Stimulated activated CD8-positive, alpha-beta memory T cell treated with anti-CD3 and anti-CD28 coated beads, Interleukin-15, amount 100 ng/mL, for 24 hours (primary cell): ENCODE data around the gene PEX10.
A peak's percentile ranks its signal among the peaks of the same experiment; 100 is the strongest.
"Not testable (repeated sequence)": the region's sequence is repeated elsewhere in the genome, so short reads cannot be mapped to it uniquely, and the experiment has no call there.

ENCODE experiments used
- DNase-seq: peaks from one replicate; pipeline ENCODE4 v3.0.0-alpha.2; 2020; ENCODE audit warnings: low read depth

PEX10 gene

DNA sequence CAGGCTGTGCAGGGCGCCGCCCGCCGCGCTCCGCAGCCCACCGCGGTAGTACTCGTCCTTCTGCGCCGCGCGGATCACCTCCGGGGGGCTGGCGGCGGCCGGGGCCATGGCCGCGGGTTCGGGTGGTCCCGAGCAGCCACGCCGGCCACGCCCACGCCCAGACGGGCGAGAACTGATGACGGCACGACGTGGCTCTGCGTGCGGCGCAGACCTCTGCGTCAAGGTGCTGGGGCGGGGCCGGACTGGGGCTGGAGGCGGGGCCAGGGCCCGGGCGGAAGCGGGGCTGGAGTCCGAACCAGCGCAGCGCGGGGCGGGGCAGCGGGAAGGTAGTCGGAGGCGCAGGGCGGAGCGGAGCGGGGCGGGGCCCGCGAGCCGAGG lies at the start of gene PEX10:
Gene PEX10 (minus strand): TSS at position 170 of the 378 bp plus-strand sequence. CDS start 62 bp downstream, at position 108.
- DNase-seq: peak; percentile 99

DNA sequence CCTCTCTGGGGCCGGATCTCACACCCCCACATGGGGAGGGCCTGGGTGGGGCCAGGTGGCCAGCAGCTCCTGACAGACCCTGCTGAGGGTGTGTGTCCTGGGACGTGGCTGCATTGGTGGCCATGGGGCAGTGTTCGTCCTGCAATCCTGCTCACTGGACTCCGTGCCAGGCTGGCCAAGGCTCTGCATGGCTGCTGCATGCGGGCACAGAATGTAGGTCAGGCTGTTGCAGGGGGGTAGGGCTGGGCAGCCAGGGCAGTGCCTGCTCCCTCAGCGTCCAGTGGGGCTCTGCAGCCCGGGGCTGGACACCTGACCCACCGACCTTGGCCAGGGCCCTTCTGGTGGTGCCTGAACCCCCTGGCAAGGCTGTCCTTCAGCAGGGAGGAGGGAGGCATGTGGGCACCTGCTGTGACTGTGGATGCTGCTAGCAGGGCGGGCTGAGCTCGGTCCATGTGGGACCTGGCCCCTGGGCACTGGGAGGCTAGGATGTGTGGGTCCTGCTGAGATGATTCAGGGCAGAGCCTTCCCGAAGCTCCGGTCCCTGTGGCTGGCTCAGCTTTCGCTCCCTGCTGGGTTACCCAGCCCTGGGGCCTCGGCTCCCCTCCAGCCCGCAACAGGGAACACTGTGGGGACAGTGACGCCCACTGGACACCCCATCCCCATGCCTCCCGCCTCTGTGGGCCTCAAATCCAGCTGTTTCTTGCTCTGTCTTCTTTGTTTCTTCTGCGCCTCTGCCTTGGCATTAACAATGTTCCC lies 48.8 kb upstream of the PEX10 start:
- DNase-seq: no peak

- no peak for DNase-seq
Measured at GRCh38 chr1:2460203-2460602, 47.8 kb upstream of the PEX10 start.

DNA sequence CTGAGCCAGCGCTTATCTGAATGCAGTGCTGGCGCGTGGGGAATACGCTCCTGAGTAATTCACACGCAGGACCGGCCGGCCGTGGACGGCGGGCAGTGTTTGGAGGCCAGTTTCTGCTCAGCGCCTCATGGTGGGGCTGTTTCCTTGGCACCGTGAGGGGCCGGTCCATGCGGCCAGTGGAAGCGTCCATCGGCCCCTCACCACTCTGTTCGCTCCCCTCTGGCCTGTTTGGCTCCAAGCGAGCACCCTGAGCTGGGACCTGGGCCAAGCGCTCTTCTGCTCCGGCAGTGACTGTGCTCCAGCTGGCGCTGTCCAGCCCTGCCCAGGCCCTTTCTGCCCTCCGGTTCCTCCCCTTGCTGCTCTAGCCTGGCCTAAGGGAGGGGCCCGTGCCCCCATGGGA lies 47.4 kb upstream of the PEX10 start:
- DNase-seq: no peak

DNA sequence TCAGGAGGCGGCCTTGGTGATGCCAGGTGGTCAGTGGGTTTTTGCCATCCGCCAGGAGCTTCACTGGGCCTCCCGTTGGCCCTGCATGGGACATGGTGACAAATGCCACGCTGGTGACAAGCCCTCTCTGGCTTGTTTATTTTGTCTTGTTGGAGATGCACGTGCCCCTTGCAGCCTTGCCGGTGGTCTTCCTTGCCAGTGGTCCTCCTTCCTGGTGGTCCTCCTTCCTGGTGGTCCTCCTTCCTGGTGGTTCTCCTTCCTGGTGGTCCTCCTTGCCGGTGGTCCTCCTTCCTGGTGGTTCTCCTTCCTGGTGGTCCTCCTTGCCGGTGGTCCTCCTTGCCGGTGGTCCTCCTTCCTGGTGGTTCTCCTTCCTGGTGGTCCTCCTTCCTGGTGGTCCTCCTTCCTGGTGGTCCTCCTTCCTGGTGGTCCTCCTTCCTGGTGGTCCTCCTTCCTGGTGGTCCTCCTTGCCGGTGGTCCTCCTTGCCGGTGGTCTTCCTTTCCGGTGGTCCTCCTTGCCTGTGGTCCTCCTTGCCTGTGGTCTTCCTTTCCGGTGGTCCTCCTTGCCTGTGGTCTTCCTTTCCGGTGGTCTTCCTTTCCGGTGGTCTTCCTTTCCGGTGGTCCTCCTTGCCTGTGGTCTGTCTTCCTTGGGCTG lies 46.9 kb upstream of the PEX10 start:
- not testable (repeated sequence) for DNase-seq

GRCh38 chr1:2458687-2459086 lies 46.3 kb upstream of the PEX10 start:
- no peak for DNase-seq

DNA sequence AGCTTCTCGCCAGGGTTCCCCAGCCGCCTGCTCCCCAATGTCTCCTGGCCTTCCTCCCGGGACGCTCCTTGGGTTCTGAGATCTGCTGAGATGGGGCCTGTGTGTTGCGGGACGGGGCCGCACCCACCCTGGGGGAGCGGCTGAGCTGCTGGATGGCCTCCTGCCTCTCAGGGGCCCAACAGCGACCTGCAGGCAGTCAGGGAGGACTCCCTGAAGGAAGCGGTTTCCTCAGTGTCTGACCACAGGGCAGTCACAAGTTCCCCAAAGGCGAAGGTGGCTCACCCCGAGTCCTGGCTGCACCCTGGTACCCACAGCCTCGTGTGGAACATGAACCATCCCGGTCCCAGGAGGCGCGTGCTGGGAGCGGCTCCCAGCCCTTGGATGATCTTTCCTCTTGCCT lies 45.1 kb upstream of the PEX10 start:
- DNase-seq: no peak

GRCh38 chr1:2455757-2456156 lies 43.4 kb upstream of the PEX10 start:
- no peak for DNase-seq

GRCh38 chr1:2454227-2454626 lies 41.9 kb upstream of the PEX10 start:
- DNase-seq: no peak

DNA sequence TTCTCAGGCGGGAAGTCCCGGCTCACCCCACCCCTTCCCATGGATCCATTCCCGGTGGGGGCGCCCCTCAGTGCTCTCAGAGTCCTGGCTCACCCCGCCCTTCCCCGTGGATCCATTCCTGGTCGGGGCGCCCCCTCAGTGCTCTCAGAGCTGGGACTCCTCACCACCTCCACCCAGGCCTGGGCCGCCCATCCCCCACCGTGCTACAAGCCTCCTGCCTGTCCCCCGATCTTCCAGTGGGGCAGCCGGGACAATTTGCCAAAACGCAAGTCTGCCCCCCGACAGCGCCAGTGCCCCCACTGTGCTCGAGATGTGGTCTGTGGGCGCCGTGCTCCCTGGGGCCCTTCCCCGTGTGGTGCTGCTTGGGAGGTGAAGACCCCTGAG lies 40.6 kb upstream of the PEX10 start:
- DNase-seq: no peak

- no peak for DNase-seq
Measured at GRCh38 chr1:2452201-2452931, 40.0 kb upstream of the PEX10 start.

GRCh38 chr1:2451741-2452140 lies 39.4 kb upstream of the PEX10 start:
- DNase-seq: no peak

- DNase-seq: no peak
Measured at GRCh38 chr1:2449636-2450454, 37.5 kb upstream of the PEX10 start.

DNA sequence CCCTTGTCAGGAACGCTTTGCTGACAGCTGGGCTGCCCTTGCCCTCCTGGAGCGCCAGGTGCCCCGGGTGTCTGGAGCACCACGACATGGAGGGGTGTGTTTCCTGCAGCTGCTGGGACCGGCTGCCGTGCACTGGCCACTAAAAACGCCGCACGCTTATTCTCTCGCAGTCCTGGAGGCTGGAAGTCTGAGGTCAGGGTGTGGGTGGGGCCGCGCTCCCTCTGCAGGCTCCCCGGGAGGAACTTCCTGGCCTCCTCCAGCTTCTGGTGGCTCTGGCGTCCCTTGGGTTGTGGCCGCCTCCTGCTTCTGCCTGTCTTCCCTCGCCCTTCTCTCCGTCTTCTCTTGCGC lies 35.7 kb upstream of the PEX10 start:
- no peak for DNase-seq

- DNase-seq: no peak
Measured at GRCh38 chr1:2447276-2448097, 35.1 kb upstream of the PEX10 start.

DNA sequence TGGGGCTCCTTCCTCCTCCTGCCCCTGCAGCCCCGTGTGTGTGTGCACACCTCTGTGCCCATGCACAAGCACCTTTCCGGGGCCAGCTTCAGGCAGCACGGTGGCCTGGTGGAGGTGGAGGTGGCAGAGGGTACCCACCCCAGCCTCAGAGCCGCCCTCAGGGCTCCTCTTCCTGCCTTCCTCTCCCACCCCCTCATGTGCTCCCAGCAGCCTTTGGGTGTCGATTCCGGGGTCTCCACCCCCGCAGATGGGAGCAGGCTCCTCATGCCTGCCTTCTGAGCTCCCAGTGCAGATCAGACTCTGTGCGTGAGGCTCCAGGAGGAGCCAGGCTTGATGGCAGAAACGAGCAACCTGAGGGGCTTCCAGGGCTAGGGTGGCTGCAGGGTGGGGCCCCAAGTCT lies 34.5 kb upstream of the PEX10 start:
- no peak for DNase-seq

DNA sequence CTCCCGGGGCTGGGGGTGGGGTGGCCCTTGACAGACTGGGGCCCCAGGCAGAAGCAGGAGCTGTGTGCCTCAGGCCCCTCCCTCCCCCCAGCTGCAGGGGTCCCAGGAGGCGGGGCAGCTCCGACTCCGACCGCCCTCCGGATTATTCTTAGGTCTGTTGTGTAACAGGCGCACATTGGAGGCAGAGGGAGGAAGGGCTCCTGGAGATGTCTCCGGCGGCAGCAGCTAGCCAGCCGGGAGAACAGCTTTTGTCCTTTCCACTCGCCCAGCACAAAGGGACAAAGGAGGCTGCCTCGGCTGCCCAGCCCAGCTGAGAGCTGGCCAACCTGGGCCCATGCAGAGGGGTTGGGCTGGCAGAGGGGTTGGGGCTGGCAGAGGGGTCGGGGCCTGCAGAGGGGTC lies 34.0 kb upstream of the PEX10 start:
- no peak for DNase-seq

DNA sequence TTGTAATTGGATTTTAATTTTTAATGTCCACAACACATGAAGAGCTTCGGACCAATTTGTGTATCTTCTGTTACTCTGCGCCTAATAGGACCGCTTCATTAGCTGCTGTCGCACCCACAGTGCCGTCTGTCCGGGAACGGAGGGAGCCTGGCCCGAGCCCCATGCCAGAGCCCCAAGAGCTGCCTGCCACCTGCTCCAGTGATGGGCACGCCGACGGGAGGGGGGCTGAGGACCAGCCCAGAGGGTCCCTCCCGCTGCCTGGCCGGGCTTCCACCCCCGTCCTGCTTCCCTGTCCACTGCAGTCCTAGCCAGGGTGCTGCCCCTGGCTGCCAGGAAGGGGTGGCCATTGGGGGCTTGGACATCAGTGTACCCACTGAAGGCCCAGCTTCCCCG lies 33.5 kb upstream of the PEX10 start:
- DNase-seq: no peak

DNA sequence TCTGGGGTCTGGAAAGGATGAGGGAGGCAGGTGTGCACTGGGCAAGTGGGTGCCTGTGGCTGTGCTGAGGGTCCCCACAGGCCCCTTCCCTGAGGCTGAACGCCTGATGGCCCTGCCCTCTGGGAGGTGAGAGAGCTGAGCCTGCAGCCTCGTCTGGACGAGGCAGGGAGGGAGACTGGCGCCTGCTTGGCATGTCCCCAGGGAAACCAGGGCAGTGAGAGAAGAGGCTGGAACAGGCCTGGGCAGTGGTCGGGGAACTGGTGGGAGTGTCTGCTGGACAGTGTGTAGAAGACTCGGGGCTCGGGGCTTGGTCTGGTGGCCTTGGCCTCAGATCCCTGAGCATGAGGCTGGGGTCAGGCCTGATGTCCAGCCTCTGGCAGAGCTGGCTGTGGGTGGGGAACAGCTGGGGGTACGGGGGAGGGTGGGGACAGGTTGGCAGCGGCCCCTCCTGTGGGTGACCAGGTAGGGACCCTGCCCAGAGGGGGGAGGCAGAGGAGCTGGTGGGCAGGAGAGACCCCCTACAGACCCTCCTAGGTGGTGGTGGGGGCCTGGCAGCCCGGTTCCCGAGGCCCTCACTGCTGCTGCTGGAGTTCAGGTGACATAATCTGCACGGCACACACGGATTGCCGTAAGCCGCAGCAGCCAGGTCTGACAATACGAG lies 32.9 kb upstream of the PEX10 start:
- DNase-seq: no peak

GRCh38 chr1:2444138-2444591 lies 31.8 kb upstream of the PEX10 start:
- DNase-seq: no peak
